Adipose tissue (tissue), 3 donors: ENCODE results near the gene NR1D1. TPM values are rescaled to one million over a fixed set of nuclear protein-coding genes. Genes with fewer than 3 reads are reported as not detected.
A peak's percentile ranks its signal among the peaks of the same experiment; 100 is the strongest.

Experiments
- H3K27ac ChIP-seq: one replicate; pipeline ENCODE4 v1.5.1; 2013; ENCODE audit warnings: low read depth, low read length
- WGBS, 3 donors: extraction: QIAGEN DNeasy Blood & Tissue Kit; methylation state at CpG; one replicate each; pipeline ENCODE4 v1.1.7; 2013; 5-methylcytosine and 5-hydroxymethylcytosine counted together
- polyA plus RNA-seq, 3 donors: library from polyadenylated mRNA; stranded (reverse); fragments of 200-250 nt; gene quantifications; one replicate each; pipeline ENCODE4 v1.2.3, GENCODE V29; 2013
- donor health status: healthy with polysubstance abuse.
- donor health status: Bipolar disorder and iron deficiency.
- donor health status: healthy.

The NR1D1 gene
- polyA plus RNA-seq, 3 donors = 7.3 to 20.7 (median 15.0) TPM

DNA sequence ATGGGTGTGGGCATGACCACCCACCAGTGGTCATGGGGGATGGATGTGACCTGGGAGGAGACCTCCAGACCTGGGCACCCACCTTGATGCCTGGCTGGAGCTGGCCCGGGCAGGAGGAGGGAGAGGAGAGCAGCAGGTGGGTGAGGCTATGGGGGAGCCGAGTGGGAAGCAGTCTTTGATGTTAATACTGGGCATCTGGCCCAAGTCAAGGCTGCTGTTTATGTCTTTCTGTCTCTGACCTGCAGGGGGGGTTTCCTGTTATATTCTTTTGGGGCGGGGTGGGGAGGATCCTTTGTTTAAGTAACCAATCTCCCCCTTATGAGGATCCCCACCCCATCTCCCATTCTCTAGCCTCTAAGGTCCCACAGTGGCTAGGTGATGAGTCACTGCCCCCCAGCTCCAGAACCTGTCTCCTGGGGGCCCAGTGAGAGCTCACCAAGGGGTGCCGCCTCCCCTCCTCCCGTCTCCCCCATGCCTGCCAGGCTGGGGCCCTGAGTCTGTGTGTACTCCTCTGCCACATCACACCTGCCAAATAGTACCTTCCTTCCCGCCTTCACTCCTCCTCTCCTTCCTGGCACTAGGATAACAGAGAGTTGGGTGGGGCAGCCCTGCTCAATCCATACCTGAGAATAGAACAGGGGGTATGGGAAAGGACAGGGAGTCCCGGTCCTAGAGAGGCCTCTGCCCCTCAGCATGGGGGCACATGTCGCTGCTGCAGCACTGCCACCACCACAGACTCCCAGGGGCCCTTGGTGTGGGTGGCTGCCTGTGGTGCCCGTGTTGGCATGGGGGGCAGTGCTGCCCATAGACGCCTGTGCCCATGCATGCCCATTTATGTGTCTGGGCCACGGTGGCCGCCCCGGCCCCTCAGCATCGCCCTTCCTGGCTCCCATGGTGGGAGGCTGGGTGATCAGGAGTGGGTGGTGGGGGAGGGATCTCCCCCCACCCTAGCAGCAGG lies 30.4 kb downstream of the NR1D1 start:
- 11 to 28% (median 19%) methylated on average over 11 to 14 of the region's 14 CpGs for WGBS, 3 donors
- no peak overlapping the region for H3K27ac ChIP-seq

DNA sequence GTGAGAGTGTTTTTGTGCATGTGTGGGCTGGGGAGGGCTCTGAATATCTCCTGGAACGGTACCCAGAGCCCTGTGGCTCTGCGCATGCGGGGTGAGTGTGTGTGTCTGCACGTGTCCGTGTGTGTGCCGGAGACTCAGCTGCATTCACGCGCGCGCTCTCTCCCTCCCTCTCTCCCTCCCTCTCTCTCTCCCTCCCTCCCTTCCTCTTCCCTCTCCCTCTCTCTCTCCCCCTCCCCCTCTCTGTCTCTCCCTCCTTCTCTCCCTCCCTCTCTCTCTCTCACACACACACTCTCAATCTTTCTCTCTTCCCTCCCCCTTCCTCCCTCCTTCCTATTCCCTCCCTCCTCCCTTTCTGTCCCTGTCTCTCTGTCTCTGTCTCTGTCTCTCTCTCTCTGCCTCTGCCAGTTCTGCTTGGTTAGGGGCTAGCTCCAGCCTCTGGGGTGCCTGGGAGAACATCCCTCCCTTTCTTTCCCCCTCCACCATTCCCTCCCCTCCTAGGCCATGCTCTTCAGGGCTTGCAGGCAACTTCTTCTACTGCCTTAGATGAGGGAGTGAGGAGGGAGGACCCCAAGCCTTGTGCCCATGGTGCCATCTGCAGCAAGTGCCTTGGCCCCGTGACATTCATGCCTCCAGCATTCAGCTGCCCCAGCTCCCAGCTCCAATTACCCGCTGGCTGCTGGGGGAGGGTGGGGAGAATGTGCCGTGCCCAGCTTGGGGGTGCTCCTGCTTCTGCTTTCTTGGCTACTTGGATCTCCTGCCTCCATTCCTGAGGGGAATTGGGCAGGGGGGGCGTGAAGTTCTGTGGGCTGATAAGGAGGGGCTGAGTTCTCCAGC lies 31.3 kb downstream of the NR1D1 start:
- H3K27ac ChIP-seq = peak overlapping the region; percentile 40
- 3 to 7% (median 4%) methylated on average over 14 of the region's 14 CpGs for whole genome bisulfite sequencing, 3 donors

DNA sequence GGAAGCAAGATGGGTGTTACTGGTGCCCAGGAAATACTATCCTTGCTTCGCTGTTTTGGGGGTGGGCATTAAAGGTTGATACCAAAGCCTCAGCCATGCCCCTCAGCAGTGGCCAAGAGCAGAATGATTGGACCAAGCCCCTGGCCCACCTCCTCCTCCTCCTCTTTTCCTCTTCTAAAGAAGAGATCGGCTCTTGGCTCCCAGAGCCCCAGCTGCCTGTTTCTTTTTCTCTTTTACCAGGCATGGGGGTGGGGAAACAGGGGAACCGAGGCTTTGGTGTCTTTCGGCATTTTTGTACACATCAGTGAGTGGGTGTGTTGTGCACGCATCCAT lies 31.8 kb downstream of the NR1D1 start:
- WGBS, 3 donors = 7 to 15% (median 8%) methylated on average over 5 of the region's 5 CpGs
- peak overlapping the region; percentile 40 for H3K27ac ChIP-seq

DNA sequence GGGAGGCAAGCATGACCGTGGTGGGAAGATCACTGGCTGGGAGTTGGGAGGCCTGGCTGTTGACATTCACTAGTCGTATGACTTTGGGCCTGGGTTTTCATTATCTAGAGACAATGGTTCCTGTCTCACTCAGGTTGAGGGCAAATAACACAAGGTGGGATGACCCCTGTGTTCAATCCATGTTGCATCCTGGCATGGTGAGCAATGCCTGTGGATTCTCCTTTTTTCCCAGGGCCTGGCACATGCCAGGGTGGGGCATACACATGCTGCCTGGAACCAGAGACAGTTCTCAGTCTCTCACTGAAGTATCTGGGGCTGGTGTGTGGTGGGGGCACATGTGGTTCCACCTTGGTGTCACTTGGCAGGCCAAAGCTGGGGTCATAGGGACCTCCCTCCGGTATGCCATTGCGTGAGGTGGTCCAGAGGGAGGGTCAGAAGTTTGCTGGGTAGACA lies 32.2 kb downstream of the NR1D1 start:
- WGBS, 3 donors = 37 to 58% (median 53%) methylated on average over 4 of the region's 4 CpGs

DNA sequence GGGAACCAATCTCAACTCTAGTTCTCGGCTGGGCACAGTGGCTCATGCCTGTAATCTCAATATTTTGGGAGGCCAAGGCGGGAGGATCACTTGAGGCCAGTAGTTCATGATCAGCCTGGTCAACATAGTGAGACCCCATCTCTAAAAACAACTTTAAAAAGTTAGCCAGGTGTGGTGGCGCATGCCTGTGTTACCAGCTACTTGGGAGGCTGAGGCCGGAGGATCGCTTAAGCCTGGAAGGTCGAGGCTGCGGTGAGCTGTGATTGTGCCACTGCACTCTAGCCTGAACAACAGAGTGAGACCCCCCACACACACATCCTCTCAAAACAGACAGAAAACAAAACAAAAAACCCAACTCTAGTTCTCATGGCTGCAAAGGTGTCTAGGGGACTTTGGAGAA lies 32.7 kb downstream of the NR1D1 start:
- peak overlapping the region; percentile 40 for H3K27ac ChIP-seq
- WGBS, 3 donors = 94 to 97% (median 96%) methylated on average over 7 of the region's 7 CpGs

More for the DNA sequence above, 32.2 kb downstream of the NR1D1 start:
- peak overlapping the region; percentile 40 for H3K27ac ChIP-seq

DNA sequence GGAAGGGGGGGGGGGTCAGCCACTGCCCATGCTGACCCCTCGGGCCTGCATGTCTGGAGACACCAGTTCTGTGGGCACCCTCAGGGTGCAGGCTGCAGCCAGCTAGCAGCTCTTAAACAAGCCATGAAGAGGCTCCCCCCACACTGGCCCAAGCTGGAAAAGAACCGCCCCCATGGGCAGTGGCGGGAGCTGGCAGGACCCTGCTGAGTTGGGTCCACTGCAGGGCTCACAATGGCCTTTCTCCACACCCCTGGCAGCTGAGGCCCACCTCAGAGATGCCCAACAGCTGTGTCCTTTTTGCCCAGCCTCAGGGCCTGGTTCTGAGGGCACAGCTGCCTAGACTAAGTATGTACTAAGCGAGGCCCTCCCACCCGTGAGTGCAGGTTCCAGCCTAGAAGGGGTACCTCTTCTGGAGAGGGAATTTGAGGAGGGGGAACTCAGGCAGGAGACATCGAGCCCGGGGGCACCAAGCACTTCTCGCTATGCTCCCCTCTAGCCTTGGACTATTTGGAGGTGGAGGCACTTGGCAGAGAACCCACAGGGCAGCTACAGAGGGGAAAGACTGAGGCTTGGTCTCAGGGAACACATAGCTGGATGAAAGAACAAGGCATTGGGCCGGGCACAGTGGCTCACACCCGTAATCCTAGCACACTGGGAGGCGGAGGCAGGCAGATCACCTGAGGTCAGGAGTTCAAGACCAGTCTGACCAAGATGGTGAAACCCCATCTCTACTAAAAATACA lies 34.4 kb downstream of the NR1D1 start:
- 64 to 73% (median 65%) methylated on average over 11 of the region's 11 CpGs for WGBS, 3 donors

DNA sequence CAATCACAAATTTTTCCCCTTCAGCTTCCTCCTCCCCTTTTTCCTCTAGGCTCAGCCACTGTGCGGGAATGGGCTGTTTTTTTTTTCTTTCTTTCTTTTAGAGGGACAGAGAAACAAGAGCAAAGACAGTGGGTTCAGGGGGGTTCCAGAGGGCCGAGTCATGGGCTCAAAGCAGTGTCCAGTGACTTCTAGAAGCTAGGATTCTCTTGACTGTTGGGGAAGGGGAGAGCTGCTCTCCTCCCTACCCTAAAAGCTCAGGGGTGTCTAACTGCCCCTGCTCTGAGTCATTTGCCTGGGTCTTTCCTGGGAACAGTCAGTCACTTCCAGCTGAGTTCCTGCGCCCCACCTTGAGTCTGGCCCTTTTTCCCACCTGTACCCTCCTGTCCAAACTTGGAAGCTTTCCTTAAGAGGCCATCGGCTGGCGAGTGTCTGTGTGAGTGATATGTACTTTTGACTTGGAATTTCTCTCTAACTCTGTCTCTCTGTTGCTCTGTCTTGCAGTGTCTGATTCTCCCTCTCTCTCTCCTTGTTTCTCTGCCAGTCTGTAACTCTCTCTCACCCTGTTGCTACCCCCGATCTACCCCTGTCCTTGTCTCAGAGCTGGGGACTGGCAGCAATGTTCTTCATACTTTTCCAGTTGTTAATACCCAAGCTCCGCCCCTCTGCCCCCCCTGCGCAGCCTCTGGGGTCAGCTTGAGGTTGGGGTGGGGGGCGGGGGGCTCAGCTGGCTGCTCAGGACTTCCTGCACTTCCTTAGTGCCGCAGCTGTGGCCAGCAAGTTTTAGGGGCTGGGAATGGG lies 35.2 kb downstream of the NR1D1 start:
- H3K27ac ChIP-seq = no peak overlapping the region
- 13 to 19% (median 17%) methylated on average over 10 of the region's 10 CpGs for WGBS, 3 donors

More for the DNA sequence above, 34.4 kb downstream of the NR1D1 start:
- peak overlapping the region; percentile 22 for H3K27ac ChIP-seq

DNA sequence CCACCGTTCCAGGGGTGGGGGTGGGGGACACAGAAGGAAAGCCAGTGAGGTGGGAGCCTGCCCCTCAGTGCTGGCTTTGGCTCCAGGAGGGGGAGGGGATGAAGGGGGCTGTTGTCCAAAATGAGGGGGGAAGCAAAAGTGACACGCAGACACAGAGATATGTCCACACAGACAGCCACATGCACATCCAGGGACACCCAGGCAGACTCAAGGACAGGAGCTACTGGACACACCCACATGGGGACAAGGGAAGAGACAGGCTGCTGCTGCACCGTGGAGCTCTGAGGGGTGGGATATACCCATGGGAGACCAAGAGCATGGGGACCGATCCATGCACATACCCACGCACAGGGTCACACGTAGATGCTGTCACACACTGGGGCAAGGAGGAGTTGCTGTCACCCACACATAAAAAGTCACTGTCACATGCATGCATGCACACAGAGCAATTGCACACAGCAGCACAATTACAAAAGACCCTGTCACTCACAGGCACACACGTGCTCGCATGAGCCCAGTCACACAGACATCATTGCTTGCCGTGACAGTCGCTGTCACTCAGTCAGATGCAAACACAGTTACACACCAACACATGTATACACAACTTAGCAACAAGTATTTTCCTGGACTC lies 36.4 kb downstream of the NR1D1 start:
- 16 to 17% (median 17%) methylated on average over 10 of the region's 10 CpGs for WGBS, 3 donors

DNA sequence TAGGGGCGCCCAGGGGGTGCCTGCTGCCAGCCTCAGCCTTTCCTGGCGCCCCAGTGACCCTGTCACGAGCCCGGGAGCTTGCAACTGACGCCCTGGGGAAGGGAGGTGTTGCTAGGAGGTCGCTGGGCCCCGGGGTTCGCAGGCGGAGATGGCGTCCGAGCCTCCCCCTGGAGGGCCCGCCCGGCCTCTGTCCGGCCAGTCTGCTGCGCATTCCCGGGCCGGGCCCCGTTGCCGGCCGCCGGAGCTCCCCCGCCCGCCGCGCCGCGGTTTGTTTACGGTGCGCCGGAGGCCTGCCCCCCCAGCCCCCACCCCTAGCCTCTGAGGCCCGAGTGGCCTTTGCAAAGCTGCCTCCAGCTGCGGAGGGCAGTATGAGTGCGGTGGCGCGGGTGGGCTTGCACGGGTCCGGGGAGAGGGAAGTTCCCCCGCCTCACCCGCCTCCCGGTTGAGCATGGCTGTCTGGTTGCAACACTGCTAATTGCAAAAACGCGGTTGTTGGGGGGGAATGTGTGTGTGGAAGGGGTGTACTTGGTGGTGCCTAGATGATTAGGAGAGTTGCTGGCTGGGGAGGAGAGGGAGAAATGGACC lies 37.1 kb downstream of the NR1D1 start:
- WGBS, 3 donors = 0 to 1% (median 1%) methylated on average over 32 to 42 of the region's 42 CpGs
- peak overlapping the region; percentile 60 for H3K27ac ChIP-seq

More for the DNA sequence above, 36.4 kb downstream of the NR1D1 start:
- H3K27ac ChIP-seq = no peak overlapping the region

DNA sequence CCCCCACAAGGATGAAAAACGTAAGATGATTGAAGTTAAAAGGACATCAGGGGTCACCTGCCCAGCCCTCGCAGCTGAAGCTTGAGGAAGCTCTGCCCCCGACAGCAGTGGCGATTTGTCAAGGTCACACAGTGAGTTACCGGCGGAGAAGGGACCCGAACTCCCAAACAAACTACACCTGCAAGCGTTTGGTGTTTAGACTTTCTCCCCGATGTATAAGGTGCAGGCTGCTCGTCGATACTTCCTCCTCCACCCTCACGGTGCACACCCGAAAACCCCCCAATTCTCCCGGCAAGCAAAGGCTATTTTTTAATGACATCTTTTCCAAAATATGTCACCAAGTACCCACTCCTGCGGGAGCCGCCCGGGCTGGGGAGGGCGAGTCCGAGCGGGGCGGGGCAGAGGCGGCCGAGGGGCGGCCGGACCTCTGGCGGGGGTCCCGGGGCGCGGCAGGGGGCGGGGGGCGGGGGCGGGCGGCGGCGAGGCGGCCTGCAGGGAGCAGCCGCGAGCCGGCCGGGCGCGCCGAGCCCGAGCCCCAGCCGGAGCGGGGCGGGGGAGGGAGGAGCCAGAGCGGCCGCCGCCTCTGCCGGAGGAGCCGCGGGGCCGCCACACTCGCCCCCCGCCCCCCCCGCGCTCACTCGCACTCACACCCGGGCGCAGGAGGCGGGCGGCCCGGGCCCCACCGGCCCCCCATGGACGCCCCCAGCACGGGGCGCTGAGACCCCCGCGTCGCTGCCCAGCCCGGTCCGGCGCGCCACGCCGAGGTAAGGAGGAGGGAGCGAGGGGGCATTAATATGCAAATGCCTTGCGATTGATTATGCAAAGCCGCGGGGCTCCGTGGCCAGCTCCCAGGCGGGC lies 37.8 kb downstream of the NR1D1 start, which contains the start of gene THRA:
Gene THRA (plus strand): TSS at position 637 of the 858 bp plus-strand sequence. CDS start 11,524 bp downstream, outside the sequence.
- 1 to 2% (median 1%) methylated on average over 45 to 83 of the region's 83 CpGs for WGBS, 3 donors
- H3K27ac ChIP-seq = peak within 1 kb of the TSS; percentile 60

DNA sequence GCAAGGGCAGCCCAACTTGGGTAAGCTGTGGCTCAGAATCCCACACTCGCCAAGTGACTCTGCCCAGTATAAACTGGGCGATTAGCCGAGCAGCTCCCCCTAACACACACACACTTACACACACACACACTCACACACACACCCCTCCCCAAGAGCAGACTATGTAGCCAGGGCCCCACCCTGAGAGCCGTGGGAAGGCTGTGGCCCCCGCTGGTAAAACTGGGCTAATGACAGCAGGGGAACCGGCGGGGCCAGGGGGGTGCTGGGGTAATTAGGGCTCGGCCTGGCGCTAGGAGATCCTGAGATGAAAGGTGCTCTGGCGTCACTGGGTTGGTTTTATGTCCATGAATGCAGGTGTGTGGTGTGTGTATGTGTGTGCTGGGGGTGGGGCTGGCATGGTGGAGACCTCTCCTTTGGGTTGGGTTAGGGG lies 38.8 kb downstream of the NR1D1 start:
- no peak overlapping the region for H3K27ac ChIP-seq
- WGBS, 3 donors = 50 to 78% (median 78%) methylated on average over 10 of the region's 10 CpGs

DNA sequence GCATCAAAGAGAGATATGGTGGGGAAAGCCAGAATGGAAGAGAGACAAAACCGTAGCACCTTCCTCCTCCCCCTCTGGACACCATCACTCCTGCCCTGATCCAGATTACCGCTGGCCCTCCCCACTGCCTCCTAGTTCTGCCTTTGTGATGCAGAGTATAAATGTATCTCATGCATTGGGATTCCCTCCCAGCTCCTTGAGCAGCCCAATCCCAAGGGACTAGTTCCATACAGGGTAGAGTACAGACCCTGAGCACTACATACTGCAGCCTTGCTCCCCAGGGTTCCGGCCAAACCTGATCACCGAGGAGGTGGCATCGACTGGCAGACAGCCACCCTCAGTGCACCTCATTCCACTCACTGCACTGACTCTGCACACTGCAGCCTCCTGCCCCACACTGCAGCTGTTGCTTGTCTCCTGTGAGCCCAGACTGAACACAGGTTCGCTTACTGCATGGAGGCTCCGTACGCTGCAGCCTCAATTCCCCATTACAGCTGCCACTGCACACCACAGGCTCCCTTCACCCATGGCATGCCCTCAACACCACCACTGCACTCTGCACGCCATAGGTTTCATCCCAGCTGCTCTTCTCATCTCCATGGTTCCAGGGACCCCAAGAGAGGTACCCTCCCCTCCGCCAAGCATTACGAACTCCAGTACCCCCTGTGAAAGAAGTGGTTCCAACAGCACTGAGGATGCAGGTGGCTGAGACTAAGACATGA lies 39.3 kb downstream of the NR1D1 start:
- no peak overlapping the region for H3K27ac ChIP-seq
- 80 to 86% (median 80%) methylated on average over 11 of the region's 11 CpGs for WGBS, 3 donors

DNA sequence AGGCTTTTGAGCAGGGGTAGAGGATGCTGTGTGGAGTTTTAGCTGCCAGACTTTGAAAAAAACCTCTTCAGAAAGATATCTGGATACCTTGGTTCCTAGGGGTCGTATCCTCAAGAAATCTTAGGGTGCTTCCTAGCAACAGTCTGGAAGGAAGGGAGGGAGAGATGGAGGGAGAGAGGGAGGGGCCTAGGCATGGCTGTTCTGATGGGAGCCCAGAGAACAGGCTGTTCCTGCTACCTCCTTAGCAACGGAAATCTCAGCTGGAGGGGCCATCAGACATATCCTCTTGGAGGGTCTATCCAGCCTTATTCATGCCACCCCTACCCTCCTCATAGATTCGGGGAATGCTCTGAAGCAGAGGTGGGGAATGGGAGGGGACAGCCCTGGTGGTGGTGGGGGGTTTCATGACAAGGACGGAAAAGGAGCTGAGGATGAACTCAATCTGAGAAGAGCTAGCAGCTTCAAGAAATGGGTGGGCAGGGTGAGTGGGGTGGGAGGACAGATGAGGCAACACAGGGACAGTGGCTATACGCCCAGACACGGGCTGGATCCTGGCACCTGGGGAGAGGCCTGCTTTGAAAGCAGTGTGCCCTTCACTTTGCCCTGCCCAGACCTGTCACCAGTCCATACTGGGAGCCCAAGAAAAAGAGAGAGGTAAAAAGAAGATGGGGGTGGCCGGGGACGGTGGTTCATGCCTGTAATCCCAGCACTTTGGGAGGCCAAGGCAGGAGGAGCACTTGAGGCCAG lies 40.5 kb downstream of the NR1D1 start:
- 75 to 84% (median 77%) methylated on average over 8 of the region's 8 CpGs for WGBS, 3 donors
- no peak overlapping the region for H3K27ac ChIP-seq

DNA sequence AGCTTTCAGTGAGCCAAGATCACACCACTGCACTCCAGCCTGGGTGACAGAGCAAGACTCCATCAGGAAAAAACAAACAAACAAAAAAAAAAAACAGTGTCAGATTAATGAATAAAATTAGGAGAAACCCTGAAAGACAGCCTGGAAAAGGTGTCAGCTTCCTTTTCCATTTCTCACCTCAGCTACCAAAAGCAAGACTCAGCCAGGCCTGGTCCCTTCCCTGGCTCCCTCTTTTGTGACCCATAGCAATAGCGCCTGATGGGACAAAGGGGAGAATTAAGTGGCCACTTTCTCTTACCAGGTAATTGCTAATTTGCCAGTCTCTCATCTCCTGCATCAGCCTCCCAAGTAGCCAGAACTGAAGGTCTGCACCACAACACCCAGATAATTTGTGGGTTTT lies 41.5 kb downstream of the NR1D1 start:
- WGBS, 3 donors = 86 to 93% (median 93%) methylated on average over 1 of the region's 1 CpG
- H3K27ac ChIP-seq = no peak overlapping the region
